HG03442 (cell line): ENCODE results near the gene AGT.

Experiments used
- ATAC-seq: cut with Tn5 transposase; IDR thresholded peaks from one replicate; pipeline ENCODE4 v1.9.1; 2021; ENCODE audit warnings: mild to moderate bottlenecking, moderate library complexity; ENCODE audit not compliant: unreplicated experiment

AGT gene

DNA sequence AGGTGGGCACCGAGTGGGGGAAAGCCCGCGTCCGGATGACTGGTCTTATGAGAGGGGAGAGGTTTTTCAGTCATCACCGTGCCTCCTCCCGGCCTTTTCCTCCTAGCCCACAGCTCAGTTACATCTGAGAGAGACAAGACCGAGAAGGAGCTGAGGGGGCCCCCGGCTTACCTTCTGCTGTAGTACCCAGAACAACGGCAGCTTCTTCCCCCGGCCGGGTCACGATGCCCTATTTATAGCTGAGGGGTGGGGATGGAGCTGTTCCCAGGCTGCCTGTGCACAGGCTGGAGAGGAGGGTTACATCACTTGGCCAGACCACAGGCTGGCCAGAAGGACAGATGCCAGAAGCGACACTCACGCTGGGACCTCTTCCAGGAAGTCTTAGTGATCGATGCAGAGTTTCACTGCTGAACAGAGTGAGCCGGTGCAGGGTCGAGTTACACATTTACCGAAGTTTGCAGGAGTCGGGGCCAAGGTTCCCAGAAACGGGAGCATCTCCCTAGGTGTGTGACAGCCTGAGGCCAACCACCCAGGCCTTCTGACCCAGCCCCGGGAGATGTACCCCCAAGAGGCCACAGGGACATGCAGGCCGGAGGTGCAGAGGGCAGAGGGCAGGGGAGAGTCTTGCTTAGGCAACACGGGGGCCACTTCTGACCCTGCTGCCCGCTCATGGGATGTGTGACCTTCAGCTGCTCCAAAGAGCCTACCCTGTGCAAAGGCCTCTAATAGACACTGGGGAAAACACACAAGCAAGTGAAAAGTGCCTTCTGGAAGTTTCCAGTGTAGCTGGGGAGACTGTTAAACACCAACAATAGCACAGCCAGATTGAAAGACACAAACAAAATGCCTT lies at the start of gene AGT:
AGT (minus strand) TSS at position 208 of the 850 bp plus-strand sequence. CDS start 3,299 bp downstream, outside the sequence.
- ATAC-seq = no peak

DNA sequence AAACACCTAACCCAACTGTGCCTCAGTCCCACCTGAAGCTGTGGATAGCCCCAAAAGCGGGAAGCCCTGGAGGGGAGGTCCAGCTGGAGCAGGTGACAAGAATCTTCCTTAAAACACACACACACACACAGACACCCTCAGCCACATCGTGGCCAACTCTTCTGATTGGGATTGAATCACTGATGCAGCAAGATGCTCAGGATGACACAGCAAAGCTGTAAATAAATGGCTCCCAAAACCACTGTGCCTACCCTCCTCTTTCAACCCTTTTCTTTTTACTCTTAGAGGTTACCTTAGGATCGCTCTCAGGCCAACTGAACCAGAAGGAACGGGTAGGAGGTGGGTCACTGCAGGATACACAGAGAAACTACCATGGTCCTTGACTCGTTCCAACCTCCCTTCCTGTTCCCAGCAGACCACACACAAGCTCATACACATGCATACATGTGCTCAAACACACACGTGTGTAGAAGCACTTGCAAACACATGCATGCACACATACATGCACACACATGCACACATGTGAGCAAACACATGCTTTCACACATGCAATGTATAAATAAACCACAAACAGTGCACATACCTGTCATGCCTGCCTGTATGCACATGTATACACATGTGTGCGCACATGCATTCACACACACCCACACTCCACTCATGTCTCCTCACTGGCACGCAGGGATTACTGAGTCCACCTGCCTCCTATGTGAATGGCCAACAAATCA lies 47.7 kb upstream of the AGT start:
- no peak for ATAC-seq

DNA sequence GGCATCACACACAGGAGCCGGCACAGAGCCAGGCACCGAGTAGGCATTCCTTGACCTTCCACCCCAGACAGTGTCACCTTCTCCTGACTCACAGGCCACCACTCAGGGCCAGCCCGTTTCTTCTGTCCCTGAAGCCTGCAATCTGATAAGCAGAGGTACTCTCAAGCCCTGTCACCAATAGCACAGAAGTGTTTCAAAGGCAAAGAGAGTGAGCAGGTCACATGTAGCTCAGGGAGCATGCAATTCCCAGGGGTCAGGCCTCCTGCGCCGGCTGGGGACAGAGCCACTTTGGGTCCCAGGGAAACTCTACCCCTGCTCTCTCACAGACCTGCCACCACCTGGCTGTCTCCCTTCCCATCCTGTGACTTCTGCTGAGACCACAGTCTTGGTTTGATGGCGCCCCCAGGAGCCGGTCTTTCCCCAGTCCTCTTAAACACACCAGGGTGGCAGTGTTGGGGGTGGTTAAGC lies 46.5 kb upstream of the AGT start:
- no peak for ATAC-seq

DNA sequence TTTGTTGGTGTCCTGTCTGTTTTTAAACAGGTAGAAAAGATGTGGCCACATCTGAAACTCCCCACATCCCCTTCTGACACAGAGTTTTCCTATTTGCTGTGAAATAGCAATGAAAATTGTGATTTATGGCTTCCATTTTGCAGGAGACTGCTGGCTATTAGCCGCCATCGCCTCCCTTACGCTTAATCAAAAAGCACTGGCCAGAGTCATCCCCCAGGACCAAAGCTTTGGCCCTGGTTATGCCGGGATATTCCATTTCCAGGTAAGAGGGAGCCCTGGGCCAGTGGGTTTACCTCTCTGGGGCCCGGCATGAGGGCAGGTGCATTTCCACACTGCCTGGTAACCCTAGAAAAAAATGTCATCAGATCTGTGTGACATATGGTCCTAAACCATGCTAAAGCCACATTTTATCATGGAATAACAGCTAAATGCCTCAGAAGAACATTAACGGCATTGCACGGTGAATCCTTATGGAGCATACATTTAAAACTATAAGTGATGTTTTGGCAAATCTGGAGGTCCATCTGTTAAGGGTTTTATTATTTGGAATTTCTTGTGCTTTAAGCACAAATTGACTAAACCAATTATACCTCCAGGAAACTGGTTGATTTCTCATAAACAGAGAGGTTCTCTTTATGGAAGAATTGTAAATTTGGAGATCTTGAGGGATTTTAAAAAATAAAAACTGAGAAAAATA lies 45.6 kb upstream of the AGT start:
- ATAC-seq = no peak

DNA sequence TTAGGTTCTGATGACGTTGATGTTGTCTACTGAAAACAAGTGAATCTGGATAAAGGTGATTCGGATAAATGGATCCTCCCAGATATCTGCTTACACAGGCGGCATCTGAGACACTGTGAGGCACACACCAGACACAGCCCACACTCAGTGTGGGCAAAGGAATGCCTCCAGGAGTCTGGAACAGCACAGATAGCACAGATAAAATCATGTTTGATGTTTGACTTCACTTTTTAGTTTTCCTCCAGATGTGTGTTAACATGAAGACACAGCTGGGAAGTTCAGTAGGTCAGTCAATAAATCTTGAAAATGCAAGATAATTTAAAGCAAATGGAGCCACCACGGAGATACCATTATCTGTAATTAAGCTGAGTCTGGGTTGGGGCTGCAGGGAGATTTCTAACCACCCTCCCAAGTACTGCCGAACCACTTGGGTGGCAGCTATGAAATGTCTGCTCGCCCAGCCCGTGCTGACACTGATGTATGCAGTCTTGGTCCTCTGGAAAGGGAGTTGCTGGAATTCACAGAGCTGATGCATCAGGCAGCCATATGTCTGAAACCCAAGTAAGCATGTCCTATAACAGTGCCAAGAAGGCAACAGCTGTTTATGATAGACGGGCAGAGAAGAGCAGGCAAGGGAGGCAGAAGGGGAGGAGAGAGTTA lies 44.9 kb upstream of the AGT start:
- no peak for ATAC-seq

DNA sequence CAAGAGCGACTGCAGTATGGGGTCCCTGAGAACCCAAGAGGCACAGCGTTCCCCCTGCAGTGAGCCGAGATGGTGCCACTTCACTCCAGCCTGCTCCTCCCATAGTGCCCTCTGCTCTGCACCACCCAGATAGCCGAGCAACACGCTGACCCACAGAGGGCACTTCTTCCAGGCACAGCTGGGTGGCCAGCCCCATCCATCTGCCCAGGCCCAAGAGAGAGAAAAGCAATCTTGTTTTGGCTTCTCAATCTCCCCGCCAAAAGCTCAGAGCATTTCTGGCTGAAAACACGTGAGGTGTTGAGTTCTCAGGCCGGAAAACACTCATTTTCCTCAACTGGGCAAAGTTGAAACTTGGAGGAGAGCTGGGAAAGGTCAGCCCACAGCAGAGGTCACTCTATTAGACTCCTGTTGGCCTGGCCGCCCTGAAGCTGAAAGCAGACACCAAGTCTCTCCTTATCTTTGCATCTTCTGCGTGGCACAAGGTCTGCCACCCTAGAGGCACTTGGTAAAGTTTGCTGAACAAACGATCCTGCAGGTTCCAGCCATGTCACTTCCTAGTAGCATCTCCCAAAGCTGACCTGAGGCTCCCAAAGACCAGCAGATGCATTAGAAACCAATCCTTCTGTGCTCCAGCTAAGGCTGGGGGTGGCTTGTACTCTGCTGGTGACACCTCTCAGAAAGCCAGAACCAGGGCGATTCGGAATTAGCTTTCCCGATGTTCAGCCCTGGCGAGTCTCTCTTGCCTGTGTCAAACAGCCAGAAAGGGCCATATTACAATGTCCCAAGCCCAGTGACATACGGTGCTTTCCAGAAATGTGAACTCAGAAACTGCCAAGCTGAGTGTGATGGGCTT lies 44.2 kb upstream of the AGT start:
- no peak for ATAC-seq

DNA sequence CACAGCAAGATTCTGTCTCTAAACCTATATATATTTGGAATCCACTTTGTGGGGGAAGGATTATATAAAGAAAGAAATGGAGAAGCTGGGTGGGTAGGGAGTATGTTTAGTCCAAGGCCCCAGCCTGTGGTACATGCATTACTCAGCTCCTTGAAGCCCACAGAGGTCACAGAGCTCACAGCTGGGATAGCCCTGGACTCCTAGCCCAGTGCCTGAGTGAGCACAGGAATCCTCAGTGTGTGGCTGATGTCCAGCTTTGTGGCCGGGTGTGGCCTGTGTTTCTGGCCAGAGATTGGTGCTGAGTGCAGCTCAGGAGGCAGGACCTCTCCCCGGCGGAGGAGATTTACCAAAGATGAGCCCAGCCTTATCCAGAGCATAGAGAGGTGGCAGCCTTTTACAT lies 40.9 kb upstream of the AGT start:
- no peak for ATAC-seq

DNA sequence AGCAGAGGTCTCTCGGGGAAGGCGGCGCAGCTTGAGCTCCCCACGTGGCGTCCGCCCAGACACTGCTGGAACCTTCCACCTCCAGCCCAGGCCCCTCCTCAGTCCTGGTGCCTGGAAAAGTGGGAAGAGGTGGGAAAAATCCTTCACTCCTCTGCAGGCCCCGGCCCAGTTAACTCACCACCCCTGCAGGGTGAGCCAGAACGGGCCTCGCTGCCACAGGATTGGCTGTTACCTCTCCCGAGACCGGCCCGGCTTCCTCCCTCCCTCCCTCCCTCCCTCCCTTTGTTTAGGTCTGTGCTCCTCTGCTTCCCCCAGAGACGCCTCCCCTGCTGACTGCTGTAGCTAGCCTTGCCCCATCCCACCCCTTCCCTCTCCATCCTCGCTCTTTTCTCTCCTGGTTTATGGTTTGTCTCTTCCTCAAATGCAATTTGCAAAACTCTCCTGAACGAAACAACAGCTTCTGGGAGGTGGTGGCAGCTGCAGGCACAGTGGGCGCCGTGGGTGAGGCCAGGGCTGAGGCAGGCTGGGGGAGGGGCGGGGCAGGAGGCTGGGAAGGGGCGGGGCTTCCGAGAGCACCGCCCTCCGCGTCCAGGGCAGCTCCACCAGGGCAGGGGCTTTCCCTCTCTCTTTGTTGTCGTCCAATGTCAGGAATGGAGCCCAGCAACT lies 39.8 kb upstream of the AGT start:
- no peak for ATAC-seq

DNA sequence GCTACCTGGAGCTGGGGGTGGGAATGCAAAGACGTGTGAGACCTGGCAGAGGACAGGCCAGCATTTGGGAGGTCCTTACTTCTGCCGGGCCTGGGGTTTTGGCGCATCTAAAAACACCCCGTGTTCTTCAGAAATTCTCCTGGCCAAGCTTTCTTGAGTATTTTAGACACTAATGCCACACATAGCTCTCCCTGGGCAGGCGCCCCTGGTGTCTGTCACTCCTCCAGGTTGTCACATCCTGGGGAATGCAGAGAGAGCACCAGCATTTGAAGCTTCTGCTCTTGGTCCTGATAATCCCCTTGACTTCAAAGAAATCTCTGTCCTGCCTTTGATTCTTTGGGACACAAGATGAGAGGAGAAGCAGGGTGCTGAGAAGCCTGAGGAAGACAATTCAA lies 39.3 kb upstream of the AGT start:
- no peak for ATAC-seq

DNA sequence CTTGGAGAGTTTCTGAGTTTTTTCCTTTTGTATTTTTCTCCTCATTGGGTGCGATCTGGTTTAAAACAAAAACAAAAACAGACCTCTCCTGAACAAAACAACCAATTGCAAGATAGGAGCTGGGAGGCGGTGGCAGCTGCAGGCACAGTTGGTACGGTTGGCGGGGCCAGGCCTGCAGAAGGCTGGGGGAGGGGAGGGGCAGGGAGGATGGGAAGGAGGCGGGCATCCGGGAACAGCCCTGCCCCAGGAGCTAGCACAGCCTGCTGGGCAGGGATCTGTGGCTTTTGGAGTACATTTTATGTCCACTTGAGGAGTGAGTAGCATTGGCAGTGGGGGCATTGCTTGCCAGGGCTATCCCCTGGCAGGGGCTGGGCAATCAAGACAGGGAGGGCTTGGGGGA lies 38.5 kb upstream of the AGT start:
- ATAC-seq = no peak

DNA sequence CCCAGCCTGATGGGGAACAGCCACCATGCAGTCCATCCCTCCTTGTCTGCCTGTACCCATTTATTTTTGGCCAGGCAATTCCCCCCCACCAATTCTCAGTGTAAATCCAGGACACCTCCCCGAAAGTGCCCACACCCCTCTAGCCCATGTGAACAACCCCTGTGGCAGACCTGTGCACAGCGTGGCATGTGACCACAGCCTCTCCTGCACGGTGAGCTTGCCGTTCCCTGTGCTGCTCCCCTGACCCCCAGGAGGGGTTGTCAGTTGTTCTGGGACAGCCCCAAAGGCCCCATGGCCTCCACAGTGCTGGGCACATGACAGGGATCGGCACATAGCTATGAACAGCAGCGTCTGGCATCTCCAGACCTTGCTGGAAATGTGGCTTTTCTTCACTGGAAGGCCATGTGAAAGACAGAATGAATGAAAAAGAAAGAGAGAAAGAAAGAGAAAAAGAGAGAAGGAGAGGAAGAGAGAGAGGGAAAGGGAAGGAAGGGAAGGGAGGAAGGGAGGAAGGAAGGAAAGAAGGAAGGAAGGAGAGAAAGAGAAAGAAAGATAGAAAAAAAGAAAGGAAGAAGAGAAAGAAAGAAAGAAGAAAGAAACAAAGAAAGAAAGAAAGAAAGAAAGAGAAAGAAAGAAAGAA lies 37.2 kb upstream of the AGT start:
- ATAC-seq = no peak

DNA sequence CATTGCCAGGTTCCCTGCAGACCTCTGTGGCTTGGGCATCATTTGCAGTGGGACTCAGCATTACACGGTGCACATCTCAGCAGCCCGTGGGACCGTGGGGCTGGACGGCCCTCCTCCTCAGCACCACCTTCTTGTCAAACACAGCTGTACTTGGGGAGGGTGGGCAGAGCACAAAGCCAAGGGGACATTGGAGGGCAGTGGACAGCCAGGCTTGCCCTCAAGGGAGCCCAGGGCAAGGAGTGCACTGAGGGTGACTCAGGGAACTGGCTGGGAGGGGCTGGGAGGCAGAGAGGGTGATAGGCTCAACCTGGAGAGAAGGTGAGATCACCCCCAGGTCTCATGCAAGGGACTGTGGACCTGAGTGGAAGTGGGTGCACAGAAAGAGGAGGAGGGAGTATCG lies 36.7 kb upstream of the AGT start:
- ATAC-seq = no peak

DNA sequence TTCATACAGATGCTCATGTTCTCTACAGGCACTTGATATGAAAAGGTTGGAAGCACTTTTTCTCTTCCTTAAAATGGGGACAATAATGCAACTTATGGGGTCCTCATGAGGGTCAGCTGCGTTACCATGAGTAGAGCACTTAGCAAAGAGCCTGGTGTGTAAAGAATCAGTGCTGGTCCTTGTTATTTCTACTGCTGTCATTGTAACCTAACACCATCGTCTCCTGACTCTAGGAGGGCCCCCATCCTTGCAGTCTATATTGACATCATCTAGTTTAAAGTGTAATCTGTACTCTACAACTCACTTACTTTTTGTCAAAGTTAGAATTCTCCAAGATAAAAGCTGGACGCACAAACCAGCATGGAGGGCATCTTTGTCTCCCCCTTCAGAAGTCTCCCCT lies 35.7 kb upstream of the AGT start:
- no peak for ATAC-seq

DNA sequence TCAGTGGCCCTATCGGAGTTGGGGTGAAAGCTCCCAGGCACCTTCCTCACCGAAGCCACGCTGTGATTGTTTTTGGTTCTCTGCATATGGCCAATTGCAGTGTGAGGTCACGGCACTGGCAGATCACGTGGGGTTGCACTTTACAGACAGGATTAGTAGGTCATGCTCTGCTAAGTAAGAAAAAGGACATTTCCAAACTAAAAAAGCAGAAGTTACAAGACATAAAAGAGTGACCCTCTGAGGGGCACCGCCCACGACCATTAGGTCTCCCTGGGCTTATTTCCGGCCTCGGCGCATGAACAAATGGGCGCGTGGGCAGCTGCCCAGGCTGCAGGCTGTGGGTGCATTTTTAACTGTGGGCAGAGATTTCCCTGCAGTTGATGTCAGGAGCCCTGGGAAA lies 35.2 kb upstream of the AGT start:
- ATAC-seq = peak; percentile 54

DNA sequence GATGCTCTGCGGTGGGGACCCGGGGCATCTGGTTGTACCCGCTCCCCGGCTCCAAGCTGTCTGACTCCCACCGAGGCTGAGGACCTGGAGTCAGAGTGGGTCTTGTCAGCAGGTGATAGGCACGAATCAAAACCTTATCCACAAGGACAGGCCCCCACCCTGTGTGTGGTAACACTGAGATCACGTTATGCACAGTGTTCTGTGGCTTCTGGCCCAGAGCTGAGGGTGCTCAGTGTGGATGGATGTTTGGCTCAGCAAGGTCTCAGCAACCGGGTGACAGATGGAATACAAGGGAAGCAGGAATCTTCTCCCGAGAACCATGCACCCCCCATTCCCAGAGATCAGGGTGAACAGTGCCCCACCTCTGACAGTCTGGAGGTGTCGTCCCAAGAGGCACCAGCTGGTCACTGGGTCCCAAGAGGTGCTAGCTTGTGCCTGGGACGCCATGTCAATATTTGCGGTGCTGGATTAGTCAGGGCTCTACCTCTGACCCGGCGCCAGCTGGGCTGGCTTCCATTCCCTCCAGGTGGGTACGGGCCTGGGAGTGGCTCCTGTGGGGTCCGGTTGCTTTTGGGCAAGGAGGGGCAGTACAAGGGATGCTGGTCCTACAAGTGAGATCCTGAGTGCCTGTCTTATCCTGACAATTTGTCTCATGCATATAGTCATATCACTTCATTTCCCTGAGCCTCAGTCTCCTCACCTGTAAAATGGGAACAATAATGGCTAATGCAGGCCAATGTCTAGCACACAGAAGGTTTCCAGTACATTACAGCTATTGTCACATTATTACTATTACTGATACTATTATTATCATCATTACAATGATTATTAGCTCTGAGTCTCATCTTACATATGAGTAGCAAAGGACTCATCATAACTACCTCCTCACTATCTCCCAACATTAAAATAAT lies 34.2 kb upstream of the AGT start:
- ATAC-seq = no peak

DNA sequence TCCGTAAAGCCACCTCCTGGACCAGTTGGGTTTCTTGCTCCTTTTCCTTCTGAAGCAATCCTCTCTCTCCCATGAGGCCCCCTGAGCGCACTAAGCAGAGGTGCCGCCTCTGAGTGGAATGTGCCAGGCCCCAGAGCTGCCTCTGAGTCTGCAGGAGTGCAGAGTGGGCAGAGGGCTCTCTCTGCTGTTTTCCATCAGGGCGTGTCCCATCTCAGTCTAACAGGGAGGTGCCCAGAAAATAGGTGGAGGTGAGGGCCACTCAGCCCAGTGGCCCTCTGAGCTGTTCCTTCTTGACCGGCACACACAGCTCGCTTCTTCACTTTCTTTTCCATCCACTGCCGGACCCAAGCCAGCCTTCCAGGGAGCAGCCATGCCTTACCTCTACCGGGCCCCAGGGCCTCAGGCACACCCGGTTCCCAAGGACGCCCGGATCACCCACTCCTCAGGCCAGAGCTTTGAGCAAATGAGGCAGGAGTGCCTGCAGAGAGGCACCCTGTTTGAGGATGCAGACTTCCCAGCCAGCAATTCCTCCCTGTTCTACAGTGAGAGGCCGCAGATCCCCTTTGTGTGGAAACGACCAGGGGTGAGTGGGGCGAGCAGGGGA lies 33.3 kb upstream of the AGT start, which contains the start of gene CAPN9:
CAPN9 (plus strand) TSS at position 262 of the 604 bp plus-strand sequence; CDS start at position 371, 109 bp downstream.
- ATAC-seq = no peak

DNA sequence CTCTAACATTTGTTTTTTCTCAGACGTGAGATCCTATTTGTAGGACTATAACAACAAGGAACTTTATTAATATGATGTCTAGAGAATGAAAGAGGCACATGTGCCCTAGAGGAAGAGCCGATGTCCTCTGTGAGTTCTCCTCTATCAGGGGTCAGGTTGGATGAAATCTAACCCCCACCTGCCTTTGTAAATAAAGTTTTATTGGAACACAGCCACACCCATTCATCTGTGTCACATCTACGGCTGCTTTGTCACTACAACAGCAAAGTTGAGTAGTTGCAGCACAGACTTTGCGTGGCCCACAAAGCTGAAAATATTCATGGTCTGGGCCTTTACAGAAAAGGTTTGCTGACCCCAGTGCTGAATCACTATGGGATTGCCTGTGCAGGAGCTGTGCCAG lies 32.7 kb upstream of the AGT start:
- no peak for ATAC-seq

DNA sequence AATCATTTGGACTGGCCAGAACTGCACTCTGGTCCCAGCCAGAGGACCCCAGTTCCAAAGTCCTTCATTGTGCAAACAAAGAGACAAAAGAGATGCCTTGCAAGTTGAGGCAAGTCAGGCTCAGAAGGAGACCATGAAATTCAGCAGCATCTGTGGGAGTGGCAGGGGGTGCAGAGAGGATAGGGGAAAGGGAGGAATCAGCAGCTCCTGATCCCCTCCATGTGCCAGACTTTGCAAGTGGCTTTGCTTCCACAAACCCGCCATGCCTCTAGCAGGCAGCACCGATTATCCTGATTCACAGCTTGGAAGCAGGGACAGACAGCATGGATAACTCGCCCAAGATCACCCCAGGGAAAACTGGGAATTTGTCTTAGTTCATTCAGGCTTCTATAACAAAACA lies 31.1 kb upstream of the AGT start:
- ATAC-seq = no peak
